Esophagus squamous epithelium (tissue), 5 donors: ENCODE results near the gene SGMS1. TPM values are rescaled to one million over a fixed set of nuclear protein-coding genes. Genes with fewer than 3 reads are reported as not detected.

Experiments used
- DNase-seq: peaks from one replicate; lab custom pipeline; 2025; lab: John Stamatoyannopoulos, UW
- H3K27ac ChIP-seq, 4 donors: fragments of 200-600 bp; sonication (generic); one replicate each; pipeline ENCODE4 v1.5.1; 2016 to 2019; ENCODE audit warnings: mild to moderate bottlenecking in 1 of 4
- H3K27me3 ChIP-seq, 4 donors: fragments of 200-600 bp; sonication (generic); 1 replicate in 3 of 4; 2 replicates in 1 of 4; pipeline versions ENCODE4 v1.5.1 to v1.6.0; 2017 to 2021; ENCODE audit warnings: antibody characterized with exemption in 1 of 4
- H3K36me3 ChIP-seq, 3 donors: fragments of 200-600 bp; sonication (generic); one replicate each; pipeline ENCODE4 v1.5.1; 2016 to 2019
- H3K4me1 ChIP-seq, 3 donors: fragments of 200-600 bp; sonication (generic); one replicate each; pipeline ENCODE4 v1.5.1; 2017 to 2019
- H3K4me3 ChIP-seq, 4 donors: fragments of 200-600 bp; sonication (generic); 1 replicate in 3 of 4; 2 replicates in 1 of 4; pipeline ENCODE4 v1.5.1; 2016 to 2019; ENCODE audit warnings: mild to moderate bottlenecking in 2 of 4, moderate library complexity in 1 of 4
- H3K9me3 ChIP-seq, 3 donors: fragments of 200-600 bp; sonication (generic); one replicate each; pipeline ENCODE4 v1.5.1; 2016 to 2019
- POLR2A ChIP-seq, 4 donors: fragments of 450-650 bp; IDR thresholded peaks; one replicate each; pipeline ENCODE4 v1.6.1; 2017; ENCODE audit warnings: antibody characterized with exemption in 4 of 4, mild to moderate bottlenecking in 4 of 4, moderate library complexity in 3 of 4
- whole genome bisulfite sequencing, 2 donors: methylation state at CpG; one replicate each; pipeline ENCODE4 v1.1.5; 2018; 5-methylcytosine and 5-hydroxymethylcytosine counted together
- intact Hi-C: fragments of 100-400 bp; cut with DNase I; formaldehyde crosslinking; loops from one replicate; pipeline ENCODE4 v1.15.0; 2022
- total RNA-seq, 4 donors: library from RNA; depleted of rRNA; stranded (reverse); fragments of >200 nt; gene quantifications; one replicate each; pipeline ENCODE4 v1.1.0, GENCODE V29; 2016
- TF ChIP-seq, protein P1 (sequence below), 6 experiments: fragments of 450-650 bp in 4 of 6; fragments of 200-600 bp in 2 of 6; sonication (generic) in 2 of 6; IDR thresholded peaks; one replicate each; pipeline ENCODE4 v1.5.1; 2016 to 2019; ENCODE audit warnings: antibody characterized with exemption in 6 of 6, mild to moderate bottlenecking in 4 of 6, moderate library complexity in 4 of 6
- donor health status: DM: yes; HTN: yes; CAD: no.

SGMS1 gene
- total RNA-seq, 4 donors from 2014 or later = 39.4 to 64.1 (median 54.9) TPM

DNA sequence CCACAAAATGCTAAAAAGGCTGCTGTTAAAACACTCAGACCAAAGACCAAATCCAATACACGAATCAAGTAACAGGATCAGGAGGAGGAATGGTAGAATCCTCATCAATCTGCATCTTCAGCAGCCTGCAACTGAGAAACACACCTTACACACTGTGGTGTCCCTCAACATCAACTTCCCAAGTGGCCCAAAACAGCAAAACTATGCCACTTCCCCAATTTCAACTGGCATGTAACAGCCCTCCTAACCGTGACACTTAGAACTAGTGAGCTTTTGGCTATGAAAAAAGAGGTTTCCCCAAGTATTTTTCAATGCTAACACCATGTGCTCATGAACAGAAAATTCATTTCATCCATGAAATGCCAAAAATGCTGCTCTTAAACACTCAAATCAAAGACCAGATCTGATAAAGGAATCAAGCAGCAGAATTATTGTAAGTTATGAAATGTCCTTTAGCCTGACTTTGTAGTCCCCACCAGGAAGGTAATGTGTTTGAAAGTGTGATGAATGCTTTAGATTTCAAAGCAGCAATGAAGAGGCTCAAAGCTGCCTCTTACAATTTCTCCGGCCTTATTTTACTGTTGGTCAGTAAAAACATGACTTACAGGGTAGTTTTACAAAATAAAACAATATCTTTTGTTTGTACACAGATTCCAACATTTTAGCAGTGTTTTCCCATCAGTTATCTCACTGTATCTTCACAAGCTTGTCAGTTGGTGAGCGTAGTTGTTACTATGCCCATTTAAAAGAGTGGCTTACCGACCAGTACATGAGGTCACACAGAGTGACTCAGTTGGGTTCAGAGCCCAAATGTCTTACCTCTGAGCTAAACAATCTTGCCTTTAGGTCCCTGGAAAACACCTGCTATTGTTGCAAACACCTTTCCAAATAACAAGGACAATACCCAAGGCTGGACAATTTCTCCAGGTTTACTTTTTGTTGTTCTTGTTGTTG lies 306.8 kb downstream of the SGMS1 start:
- TF ChIP-seq POLR2A (IDR thresholded peaks at IDR 0.05) = no peak
- TF ChIP-seq, protein P1, sequence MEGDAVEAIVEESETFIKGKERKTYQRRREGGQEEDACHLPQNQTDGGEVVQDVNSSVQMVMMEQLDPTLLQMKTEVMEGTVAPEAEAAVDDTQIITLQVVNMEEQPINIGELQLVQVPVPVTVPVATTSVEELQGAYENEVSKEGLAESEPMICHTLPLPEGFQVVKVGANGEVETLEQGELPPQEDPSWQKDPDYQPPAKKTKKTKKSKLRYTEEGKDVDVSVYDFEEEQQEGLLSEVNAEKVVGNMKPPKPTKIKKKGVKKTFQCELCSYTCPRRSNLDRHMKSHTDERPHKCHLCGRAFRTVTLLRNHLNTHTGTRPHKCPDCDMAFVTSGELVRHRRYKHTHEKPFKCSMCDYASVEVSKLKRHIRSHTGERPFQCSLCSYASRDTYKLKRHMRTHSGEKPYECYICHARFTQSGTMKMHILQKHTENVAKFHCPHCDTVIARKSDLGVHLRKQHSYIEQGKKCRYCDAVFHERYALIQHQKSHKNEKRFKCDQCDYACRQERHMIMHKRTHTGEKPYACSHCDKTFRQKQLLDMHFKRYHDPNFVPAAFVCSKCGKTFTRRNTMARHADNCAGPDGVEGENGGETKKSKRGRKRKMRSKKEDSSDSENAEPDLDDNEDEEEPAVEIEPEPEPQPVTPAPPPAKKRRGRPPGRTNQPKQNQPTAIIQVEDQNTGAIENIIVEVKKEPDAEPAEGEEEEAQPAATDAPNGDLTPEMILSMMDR (IDR thresholded peaks at IDR 0.05) = no peak
- DNase-seq = no peak
- Histone ChIP-seq H3K9me3 (no peaks in the 10 kb centered on the region), H3K4me3 (no peak overlapping the region), H3K36me3 (peaks cover 0 to 11% (median 0%) of the 10 kb centered on the region in 3 donors), H3K27ac (no peak overlapping the region), H3K27me3 (no peaks in the 10 kb centered on the region), H3K4me1 (peaks cover 0 to 27% (median 11%) of the 10 kb centered on the region in 3 donors)
- 62 to 70% methylated on average over 4 to 5 of the region's 5 CpGs for WGBS, 2 donors
- intact Hi-C loops = no loop called here

DNA sequence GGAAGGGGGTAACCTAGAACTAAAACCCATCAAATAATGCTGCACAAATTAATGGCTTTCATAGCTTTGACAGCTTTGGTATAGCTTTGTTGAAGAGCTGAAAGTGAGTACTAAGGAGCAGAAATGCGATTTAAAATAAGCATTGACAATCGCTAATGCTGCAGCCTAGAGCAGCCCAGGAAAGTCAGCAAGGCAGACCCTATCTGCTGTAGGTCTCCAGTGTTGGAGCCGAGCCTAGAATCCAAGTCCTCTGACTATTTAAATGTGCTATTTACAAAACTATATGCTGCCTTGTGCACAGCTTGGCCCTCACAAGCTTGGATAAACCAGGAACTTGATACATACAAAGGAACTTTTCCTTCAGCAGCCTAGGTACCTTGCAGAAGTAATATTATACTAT lies 307.6 kb downstream of the SGMS1 start:
- peaks cover 0 to 20% (median 5%) of the 10 kb centered on the region in 3 donors for H3K4me1 ChIP-seq
- peaks cover 0 to 17% (median 0%) of the 10 kb centered on the region in 3 donors for H3K36me3 ChIP-seq
- DNase-seq = no peak
- H3K4me3 ChIP-seq = no peak overlapping the region
- 75 to 82% methylated on average over 3 of the region's 3 CpGs for WGBS, 2 donors
- TF ChIP-seq, protein P1 (IDR thresholded peaks at IDR 0.05) = no peak
- TF ChIP-seq POLR2A (IDR thresholded peaks at IDR 0.05) = no peak
- H3K9me3 ChIP-seq = no peaks in the 10 kb centered on the region
- H3K27ac ChIP-seq = no peak overlapping the region
- no peaks in the 10 kb centered on the region for H3K27me3 ChIP-seq
- intact Hi-C loops = no loop called here

DNA sequence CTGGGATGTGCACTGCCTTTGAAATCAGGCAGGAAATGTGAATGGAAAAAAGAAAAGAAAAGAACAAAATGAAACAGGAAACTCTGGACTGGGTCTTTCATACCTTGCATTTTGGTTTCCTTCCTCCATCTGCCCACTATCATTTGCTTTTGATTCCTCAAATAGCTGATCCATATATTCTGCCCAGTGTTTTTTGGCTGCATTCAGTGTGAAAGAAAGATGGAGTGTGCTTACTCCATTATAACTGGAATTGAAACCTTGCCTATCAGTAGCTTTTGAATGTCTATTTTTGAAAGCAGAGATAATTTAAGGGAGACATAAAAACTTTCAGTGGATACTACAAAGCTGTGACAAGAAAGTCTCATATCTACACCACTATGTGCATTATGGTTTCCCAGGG lies 308.3 kb downstream of the SGMS1 start:
- peaks cover 0 to 24% (median 0%) of the 10 kb centered on the region in 3 donors for H3K36me3 ChIP-seq
- no peaks in the 10 kb centered on the region for H3K9me3 ChIP-seq
- DNase-seq = no peak
- no peak overlapping the region for H3K27ac ChIP-seq
- intact Hi-C loops = no loop called here
- TF ChIP-seq, protein P1 (IDR thresholded peaks at IDR 0.05) = no peak
- peaks cover 0 to 20% (median 5%) of the 10 kb centered on the region in 3 donors for H3K4me1 ChIP-seq
- no peaks in the 10 kb centered on the region for H3K27me3 ChIP-seq
- no peak overlapping the region for H3K4me3 ChIP-seq

DNA sequence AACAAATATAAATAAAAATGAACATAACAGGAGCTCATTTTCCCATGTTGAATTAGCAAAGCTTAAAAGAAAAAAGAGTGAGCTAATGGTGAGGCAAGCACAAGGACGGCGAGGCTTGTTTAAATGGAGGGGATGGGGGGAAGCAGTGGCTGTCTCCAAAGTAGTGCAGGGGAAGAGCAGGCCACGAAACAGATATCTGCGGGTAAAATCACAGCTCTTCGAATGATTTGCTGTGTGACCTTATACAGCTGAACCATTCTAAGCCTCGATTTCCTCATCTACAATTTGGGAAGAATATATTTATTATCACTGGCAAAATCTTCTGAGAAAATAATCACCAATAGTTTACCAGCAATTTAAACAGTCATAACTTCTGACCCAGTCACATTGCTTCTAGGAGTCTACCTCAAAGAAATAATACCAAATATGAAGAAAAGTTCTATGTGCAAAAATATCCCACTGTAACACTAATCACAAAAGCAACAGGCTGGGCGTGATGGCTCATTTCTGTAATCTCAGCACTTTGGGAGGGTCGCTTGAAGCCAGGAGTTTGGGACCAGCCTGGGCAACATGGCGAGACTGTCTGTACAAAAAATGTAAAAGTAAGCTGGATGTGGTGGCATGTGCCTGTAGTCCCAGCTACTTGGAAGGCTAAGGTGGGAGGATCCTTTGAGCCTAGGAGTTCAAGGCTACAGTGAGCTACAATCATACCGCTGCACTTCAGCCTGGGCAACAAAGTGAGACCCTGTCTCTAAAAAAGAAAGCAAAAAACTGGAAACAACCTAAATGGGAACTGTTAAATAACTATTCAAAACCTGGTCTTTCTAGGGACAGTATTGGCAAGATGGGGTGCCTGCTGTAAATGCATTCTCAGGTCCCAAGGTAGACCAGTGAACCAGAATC lies 309.3 kb downstream of the SGMS1 start:
- Histone ChIP-seq H3K9me3 (no peaks in the 10 kb centered on the region), H3K4me3 (no peak overlapping the region), H3K36me3 (peaks cover 0 to 34% (median 0%) of the 10 kb centered on the region in 3 donors), H3K27me3 (no peaks in the 10 kb centered on the region), H3K27ac (no peak overlapping the region), H3K4me1 (peaks cover 0 to 20% (median 5%) of the 10 kb centered on the region in 3 donors)
- WGBS, 2 donors = 84 to 90% methylated on average over 10 of the region's 10 CpGs
- no peak for DNase-seq
- intact Hi-C loops = no loop called here
- no peak for TF ChIP-seq POLR2A (IDR thresholded peaks at IDR 0.05)
- TF ChIP-seq, protein P1 (IDR thresholded peaks at IDR 0.05) = no peak
